Thyroid gland (tissue), 4 donors: ENCODE measurements around the gene UNCX.

ENCODE experiments used
- POLR2A ChIP-seq, 2 donors: fragments of 450-650 bp; IDR thresholded peaks; one replicate each; pipeline ENCODE4 v1.6.1; 2017; ENCODE audit warnings: antibody characterized with exemption in 2 of 2, mild to moderate bottlenecking in 2 of 2, moderate library complexity in 1 of 2
- TF ChIP-seq, protein P1 (sequence below), 6 experiments: fragments of 200-600 bp in 3 of 6; fragments of 450-650 bp in 3 of 6; sonication (generic) in 3 of 6; IDR thresholded peaks; one replicate each; pipeline ENCODE4 v1.5.1; 2016 to 2019; ENCODE audit warnings: antibody characterized with exemption in 6 of 6, mild to moderate bottlenecking in 2 of 6, inconsistent platforms in 1 of 6, moderate library complexity in 1 of 6

DNA sequence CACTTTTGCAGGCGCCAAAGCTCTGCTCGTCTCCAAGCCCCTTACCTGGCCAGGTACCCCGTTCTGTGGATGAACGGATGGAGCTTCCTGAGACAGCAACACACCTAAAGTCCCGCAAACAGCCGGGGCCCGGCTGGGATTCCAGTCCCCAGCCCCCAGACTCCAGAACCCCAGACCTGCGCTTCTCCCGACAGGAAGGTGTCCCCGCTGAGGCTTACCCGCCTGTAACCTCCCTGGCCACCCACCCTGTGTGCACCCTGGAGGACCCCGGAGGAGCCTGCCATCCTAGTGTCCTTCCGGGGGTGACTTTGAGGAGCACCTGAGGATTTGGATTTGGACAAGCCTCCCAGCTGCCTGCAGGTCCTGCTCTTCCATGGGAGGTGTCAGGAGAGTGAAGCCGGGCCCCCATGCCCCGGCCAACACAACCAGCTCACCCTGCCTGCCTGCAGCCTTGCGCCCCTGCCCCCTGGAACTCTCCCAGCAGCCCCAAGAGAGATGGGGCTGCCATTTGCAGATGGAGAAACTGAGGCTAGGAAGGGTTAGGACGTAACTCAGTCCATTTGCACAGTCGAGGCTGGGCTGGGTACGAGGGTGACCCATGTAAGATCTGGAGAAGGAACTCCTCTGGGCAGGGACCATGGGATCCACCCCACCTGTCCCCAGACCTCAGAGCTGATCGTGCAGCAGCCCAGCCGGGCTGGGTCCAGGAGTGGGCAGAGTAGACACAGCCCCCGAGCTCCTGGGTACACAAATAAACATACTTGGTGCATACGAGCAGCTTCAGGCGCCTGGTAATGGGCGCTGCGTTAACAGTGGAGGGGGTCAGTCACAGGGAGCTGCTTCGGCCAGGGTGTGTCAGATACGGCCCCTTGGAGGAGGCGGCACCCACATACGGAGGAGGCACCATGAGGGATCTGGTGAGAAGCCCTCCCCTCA, 31.9 kb downstream of the UNCX start:
- TF ChIP-seq, protein P1, sequence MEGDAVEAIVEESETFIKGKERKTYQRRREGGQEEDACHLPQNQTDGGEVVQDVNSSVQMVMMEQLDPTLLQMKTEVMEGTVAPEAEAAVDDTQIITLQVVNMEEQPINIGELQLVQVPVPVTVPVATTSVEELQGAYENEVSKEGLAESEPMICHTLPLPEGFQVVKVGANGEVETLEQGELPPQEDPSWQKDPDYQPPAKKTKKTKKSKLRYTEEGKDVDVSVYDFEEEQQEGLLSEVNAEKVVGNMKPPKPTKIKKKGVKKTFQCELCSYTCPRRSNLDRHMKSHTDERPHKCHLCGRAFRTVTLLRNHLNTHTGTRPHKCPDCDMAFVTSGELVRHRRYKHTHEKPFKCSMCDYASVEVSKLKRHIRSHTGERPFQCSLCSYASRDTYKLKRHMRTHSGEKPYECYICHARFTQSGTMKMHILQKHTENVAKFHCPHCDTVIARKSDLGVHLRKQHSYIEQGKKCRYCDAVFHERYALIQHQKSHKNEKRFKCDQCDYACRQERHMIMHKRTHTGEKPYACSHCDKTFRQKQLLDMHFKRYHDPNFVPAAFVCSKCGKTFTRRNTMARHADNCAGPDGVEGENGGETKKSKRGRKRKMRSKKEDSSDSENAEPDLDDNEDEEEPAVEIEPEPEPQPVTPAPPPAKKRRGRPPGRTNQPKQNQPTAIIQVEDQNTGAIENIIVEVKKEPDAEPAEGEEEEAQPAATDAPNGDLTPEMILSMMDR (IDR thresholded peaks at IDR 0.05): no peak
- TF ChIP-seq POLR2A (IDR thresholded peaks at IDR 0.05): no peak
